GM12892 (cell line): ENCODE measurements around the gene SPHK2.

Source experiments
- POLR2A ChIP-seq: IDR thresholded peaks from 2 replicates; pipeline ENCODE4 v1.6.1; 2011; ENCODE audit warnings: low read depth, low read length, control low read depth
- POLR2AphosphoS5 ChIP-seq: IDR thresholded peaks from 2 replicates; pipeline ENCODE4 v1.6.1; 2011; ENCODE audit warnings: low read depth, low read length, control low read depth
- TAF1 ChIP-seq: IDR thresholded peaks from 2 replicates; pipeline ENCODE4 v1.6.1; 2011; ENCODE audit warnings: low read depth, mild to moderate bottlenecking, control low read depth, low read length, borderline replicate concordance

DNA sequence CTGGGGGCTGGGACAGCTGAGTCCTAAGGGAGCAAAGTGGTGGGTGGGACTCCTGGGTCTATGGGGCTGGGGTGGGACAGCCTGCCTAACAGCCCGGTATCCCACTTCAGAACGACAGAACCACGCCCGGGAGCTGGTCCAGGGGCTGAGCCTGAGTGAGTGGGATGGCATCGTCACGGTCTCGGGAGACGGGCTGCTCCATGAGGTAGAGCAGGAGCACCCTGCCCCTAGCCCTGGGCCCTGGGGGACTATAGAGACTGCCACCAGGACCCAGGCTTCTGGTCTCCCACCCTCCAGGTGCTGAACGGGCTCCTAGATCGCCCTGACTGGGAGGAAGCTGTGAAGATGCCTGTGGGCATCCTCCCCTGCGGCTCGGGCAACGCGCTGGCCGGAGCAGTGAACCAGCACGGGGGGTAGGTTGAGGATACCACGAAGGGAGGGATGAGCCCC, 8.6 kb downstream of the SPHK2 start:
- TF ChIP-seq POLR2A: no peak
- TF ChIP-seq POLR2AphosphoS5: no peak
- no peak for TF ChIP-seq TAF1
